NCI-H774 (cell line): ENCODE measurements around the gene HNRNPUL1.

Source experiments
- DNase-seq: peaks from one replicate; lab custom pipeline; 2025; lab: John Stamatoyannopoulos, UW

The HNRNPUL1 gene

DNA sequence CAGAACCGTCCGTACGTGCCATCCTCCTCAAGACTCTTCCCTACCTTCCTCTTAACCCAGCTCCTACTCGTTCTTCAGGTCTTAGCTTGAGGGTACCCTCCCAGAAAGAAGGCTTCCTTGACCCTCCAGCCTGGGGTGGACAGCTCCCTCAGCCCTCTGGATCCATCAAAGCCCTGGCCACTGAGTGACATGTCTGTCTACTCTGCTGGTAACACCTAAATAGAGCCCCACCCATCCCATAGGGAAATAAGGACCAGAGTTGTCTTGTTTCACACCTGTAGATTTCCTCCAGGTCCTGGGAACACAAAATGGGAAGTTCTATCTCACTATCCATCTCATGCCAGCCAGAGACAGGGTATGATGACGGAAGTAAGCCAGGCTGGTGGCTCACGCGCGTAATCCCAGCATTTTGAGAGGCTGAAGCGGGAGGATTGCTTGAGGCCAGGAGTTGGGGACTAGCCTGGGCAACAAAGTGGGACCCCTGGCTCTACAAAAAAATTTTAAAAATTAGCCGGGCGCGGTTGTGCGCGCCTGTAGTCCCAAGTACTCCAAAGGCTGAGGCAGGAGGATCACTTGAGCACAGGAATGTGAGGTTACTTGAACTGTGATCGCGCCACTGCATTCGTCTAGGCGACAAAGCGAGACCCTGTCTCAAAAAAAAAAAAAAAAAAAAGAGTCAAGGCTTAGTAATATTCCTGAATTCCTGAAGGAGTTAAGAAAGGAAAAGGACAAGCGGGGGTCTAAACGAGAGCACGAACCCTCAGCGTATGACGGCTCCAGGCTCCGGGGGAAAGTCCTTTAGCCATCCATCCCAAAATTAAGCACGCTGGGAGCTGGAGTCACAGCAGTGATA, 45.2 kb downstream of the HNRNPUL1 start:
- no peak for DNase-seq

DNA sequence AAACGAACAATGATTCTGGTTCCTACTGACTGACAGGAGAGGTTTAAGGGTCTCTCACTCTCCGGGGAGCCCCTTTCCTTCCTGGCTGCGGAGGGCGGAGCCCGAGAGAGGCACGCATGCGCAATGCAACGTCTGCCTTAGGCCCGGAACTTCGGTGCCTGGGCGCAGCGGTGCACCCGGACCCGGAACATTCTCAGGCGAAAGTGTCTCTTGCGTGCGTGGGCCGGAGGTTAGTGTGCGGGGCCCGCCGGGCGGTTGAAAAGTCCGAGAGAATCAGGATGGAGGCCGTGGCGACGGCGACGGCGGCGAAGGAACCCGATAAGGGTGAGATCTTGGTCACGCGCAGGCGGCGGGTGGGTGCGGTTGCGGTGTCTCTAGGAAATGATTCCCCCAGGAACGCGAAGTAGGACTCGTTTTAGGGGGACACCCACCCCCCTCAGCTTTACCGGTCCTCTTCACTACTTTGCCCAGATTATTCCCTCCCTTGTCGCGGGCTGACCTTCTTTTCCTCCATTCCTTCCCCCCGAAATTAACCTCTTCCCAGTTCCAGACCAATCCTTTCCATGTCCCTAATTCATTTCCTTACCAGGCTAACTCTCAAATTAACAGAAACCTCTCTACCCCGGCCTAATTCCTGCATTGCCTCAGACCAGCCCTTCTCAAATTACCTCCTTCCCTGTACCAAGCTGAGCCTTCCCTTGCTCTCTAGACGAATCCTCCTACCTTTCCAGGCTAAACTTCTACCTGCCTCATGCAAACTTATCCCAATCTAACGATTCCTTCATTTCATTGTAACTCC, 46.1 kb downstream of the HNRNPUL1 start, which contains the start of gene CCDC97:
TSS of gene CCDC97 (plus strand) at position 140 of the 799 bp plus-strand sequence. CDS start at position 279, 139 bp downstream.
- DNase-seq, result peak; percentile 79

DNA sequence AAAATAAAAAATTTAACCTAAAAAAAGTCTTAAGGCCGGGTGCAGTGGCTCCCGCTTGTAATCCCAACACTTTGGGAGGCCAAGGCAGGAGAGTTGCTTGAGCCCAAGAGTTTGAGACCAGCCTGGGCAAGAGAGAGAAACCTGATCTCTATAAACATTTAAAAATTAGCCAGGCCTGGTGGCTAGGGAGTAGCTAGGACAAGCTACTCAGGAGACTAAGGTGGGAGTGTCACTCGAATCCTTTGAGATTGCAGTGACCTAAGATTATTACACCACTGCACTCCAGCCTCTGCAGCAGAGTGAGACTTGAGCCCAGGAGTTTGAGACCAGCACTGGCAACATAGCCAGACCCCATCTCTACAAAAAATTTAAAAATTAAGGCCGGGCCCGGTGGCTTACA, 46.9 kb downstream of the HNRNPUL1 start:
- DNase-seq, result no peak

DNA sequence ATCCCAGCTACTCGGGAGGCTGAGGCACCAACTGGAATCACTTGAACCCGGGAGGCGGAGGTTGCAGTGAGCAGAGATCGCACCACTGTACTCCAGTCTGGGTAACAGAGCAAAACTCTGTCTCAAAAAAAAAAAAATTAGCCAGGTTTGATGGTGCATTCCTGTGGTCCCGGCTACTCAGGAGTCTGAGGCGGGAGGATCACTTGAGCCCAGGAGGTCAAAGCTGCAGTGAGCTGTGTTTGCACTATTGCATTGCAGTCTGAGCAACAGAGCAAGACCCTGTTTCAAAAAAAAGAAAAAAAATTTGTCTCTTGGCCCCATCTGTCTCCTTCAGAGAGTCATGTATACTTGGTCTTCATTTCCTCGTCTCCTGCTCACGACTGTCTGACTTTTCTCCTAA, 47.4 kb downstream of the HNRNPUL1 start:
- no peak for DNase-seq

DNA sequence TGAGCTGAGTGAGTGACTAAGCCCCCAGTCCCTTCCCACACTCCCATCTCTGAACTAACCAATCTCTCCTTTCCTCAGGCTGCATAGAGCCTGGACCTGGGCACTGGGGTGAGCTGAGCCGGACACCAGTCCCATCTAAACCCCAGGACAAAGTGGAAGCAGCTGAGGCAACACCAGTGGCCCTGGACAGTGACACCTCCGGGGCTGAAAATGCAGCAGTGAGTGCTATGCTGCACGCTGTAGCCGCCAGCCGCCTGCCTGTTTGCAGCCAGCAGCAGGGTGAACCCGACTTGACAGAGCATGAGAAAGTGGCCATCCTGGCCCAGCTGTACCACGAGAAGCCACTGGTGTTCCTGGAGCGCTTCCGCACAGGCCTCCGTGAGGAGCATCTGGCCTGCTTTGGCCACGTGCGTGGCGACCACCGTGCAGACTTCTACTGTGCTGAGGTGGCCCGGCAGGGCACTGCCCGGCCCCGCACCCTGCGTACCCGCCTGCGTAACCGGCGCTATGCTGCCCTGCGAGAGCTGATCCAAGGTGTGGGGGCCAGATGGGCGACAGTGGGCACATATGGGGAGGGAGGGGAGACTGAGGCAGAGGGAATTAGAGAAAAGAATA, 52.2 kb downstream of the HNRNPUL1 start:
- no peak for DNase-seq

DNA sequence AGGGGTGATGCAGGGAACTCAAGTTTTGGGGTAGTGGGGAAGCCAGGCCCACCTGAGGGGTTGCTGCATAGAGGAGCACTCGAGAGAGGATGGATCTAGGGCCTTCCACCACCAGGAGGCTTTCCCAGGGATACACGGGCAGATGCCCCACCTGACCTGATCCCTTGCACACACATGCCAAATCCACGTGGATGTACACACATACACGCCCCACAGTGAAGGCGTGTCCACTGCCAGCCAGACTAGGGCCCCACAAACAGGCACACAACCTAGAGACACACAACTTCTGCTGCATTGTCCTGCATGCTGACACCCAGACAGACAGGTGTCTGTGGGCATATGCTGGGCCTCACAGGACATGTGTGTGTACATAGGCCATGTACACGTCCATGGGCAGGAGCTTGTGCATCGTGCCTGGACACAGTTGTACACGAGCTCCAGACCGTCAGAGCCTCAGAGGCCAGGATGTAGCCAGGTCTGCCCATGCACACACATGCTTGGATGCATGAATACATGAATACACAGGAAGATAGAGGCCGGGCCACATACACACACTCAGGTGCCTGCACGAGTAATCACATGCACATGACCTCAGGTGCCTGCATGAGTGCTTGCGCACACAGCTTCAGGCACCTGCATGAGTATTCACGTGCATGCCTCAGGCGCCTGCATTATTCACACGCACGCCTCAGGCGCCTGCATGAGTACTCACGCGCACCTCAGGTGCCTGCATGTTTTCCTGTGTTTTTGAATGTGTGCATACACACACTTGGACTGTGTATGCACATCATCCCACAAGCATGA, 54.7 kb downstream of the HNRNPUL1 start:
- no peak for DNase-seq

DNA sequence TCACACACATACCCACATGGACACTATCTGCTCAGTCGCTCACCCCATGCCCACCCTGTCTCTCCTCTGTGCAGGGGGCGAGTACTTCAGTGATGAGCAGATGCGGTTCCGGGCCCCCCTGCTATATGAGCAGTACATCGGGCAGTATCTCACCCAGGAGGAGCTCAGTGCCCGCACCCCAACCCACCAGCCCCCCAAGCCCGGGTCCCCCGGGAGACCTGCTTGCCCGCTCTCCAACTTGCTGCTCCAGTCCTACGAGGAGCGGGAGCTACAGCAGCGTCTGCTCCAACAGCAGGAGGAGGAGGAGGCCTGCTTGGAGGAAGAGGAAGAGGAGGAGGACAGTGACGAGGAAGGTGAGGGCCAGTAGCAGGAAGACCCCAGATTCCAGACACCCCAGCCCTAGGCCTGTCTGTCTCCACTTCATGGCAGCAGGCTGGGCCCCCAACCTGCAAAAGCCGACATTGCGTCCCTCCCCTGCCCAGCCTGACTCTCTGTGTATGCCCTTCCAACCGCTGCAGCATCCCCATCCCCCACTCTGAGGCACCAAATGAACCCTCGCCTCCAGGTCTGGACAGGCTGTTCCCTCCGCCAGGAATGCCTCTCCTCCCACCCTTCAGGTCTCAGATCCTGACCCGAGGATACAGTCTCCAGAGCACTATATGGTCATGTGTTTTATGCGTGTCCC, 55.5 kb downstream of the HNRNPUL1 start:
- no peak for DNase-seq

DNA sequence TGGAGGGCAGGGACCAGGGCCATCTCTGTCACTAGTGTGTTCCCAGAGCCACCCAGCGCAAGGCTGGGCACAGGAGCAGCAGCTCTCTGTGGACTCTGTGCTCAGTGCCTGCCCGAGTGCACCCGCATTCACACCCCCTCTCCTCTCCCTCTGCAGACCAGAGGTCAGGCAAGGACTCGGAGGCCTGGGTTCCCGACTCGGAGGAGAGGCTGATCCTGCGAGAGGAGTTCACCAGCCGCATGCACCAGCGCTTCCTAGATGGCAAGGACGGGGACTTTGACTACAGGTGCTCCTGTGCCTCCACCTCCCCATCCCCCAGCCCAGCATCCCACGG, 56.0 kb downstream of the HNRNPUL1 start:
- DNase-seq, result no peak

DNA sequence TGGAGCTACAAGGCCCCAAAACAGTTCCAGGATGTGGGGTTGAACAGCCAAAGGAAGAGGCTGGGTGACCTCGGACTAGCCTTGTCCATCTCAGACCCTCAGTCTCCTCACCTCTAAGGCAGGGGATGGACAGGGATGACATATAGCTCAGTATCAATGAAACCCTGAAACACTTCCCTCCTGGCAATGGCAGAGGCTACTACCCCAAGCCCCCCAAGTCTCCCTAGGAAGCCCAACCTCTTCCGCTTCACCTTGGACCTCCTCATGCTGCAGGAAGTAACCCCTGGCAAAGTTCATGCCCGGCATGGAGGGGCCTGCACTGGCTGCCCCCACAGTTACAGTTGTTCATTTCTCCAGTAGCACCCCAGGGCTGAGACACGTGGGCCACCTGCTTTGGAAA, 56.4 kb downstream of the HNRNPUL1 start:
- DNase-seq, result no peak

DNA sequence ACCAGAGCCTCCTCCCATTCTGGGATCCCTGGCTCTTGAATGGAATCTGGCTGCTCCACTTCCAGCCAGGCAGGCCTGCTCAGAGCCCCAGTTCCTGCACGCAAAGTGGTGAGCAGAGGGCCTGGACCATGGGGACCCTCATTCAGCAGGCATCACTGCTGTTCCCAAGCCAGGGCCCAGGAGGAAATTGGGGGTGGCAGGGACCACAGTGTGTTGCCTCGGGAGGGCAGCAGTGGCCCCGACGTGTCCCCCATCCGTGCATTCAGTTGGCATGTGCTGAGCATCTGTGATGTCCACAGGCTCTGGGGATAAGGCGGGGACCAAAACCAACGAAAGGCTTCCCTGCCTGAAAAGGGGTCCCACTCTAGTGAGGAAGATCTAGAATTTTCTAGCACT, 57.0 kb downstream of the HNRNPUL1 start:
- no peak for DNase-seq

DNA sequence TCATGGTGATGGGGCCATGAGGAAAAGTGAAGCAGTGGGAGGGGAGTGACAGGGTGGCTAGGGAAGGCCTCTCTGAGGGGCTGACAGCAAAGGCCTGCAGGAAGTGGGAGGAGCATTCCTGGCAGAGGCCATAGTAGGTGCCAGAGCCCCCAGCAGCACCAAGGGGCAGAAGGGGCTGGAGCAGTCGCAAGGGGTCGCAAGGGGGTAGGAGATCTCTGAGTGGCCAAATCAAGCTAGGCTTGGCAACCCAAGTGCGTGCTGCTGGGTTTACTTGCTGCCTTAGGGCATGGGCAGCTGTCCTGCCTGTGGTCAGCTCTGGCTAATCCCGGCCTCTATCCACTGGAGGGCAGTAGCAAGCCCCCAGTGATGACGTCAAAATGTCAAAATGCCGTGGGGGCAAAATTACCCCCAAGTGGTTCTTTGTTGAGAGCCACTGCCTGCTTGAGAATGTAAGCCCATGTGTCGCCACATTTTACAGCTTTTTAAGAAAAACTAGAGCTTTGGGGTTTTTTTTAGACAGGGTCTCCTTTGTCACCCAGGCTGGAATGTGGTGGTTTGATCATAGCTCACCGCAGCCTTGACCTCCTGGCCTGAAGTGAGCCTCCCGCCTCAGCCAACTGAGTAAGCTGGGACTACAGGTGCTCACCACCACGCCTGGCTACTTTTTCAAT, 57.6 kb downstream of the HNRNPUL1 start:
- no peak for DNase-seq

DNA sequence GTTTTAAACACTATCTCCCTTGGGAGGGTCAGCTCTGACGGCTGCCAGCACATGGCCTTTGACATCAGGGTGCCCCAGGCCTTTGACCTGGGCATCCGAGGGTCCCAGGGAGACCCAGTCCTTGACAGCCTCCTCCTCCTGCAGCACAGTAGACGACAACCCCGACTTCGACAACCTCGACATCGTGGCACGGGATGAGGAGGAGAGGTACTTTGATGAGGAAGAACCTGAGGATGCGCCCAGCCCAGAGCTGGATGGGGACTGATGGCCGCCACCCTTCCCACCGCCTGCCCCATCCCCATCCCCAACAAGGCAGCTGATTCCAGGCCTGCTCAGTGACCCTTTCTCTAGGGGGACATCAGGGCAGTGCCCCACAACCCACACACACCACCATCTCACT, 58.3 kb downstream of the HNRNPUL1 start:
- no peak for DNase-seq

DNA sequence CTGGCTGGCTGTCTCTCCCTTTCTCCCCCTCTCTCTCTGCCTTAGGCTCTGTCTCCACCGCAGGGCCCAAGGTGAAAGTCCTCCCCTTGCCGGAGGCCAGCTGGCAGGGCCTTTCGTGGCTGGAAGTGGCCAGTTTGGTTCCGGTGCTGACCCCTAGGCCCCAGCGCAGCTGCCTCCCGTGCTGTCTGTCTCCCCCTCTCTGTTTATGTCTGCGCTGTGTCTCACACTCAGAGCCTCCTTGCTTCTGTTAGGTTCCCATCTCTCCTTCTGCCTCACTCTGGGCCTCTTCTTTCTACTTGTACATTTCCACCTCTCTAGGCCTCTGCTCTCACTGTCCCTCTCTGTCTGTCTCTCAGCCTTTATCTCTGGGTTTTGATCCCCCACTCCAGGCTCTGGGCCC, 58.9 kb downstream of the HNRNPUL1 start:
- no peak for DNase-seq

DNA sequence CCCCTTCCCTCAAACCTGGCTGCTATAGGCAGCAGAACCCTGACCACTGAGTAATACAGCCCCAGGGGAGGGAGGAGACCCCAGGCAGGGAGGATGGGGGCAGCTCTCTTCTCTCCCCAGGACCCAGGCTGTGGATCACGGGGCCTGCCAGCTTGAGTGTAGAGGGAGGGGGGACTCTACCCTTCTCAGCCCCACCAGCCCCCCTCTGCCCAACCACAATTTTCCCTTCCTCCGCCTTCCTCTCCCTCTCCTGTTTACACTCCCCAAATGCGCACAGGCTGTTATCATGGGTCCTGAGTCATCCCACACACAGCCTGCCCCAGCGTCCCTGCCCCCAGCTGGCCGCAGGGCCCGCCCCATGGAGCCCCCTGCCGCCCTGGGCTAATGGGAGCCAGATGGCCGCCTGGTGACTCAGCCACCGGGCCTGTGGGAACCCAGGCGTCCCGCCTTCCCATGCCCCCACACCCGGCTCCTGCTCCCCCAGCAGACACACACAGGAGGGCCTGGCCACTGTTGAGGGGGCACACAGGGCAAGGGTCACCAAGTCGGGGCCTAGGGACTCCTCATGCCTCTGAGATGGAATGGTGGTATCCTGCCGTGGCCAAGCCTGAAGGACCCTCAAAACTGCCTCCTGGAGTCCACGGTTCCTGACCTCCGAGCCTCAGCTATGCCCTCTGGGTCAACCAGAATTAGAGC, 59.4 kb downstream of the HNRNPUL1 start:
- DNase-seq, result no peak

DNA sequence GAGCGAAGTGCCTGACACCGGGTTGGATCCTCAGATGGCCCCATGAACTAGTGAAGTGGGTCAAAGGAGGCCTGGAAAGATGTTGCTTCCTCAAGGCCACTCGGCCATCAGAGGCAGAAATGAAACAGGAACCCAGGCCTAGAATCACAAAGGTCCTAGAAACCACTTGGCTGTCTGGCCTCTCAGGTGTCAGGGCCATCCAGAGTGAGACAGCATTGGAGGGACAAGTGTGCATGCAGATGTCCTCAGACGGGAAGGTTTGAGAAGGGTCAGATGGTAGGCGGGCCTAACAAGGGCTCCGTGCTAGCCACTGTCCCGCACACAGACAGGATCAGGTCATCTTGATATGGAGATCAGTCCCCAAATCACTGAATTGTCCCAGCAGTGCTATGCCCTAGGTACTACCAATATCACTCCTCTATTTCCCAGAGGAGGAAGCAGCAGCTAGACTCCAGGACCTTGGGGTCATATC, 60.1 kb downstream of the HNRNPUL1 start:
- DNase-seq, result no peak

DNA sequence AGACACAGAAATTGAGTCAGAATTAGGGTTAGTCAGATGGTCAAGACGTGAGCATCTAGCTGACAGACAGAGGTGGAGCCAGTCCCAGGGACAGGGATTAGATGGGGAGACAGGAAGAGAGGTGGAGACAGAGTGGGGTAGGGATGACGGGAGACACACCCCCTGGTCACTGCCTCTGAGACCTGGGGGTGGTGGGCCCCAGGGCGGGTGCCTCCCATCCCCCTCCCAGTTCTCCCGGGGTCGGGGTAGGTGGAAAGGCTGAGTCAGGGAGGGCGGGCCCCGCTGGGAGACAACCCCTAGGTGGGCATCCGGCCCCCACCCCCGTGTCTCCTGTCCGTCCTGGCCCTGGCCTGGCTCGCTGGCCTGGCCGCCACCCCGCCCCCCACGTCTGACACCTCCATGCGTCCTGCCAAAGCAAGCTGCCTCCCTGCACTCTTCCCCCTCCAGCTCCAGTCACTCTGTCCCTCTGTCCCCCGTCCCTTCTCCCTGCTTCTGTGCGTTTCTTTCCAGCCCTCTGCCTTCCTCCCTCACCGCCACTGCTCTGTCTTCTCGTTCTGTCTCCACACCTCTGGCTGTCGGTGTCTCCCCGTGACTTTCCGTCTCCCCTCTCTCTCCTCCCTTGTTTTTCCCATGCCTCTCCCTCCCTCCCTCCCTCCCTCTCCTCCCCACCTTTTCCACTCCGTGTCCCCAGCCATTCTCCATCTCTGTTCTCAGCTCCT, 60.9 kb downstream of the HNRNPUL1 start:
- no peak for DNase-seq

DNA sequence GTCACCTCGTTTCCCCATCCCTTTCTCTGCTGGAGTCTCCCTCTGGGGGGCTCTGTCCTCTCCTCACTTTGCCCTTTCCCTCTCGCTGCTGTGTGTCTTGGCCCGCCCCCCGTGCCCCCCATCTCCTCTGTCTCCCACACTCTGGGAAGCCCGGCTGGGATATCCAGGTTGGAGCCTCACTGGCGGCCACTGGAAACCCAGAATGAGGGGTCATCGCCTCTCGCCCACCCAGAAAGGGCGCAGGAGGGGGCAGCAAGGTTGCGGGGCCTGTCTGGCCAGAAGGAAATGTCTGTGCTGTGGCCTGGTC, 61.4 kb downstream of the HNRNPUL1 start:
- no peak for DNase-seq

DNA sequence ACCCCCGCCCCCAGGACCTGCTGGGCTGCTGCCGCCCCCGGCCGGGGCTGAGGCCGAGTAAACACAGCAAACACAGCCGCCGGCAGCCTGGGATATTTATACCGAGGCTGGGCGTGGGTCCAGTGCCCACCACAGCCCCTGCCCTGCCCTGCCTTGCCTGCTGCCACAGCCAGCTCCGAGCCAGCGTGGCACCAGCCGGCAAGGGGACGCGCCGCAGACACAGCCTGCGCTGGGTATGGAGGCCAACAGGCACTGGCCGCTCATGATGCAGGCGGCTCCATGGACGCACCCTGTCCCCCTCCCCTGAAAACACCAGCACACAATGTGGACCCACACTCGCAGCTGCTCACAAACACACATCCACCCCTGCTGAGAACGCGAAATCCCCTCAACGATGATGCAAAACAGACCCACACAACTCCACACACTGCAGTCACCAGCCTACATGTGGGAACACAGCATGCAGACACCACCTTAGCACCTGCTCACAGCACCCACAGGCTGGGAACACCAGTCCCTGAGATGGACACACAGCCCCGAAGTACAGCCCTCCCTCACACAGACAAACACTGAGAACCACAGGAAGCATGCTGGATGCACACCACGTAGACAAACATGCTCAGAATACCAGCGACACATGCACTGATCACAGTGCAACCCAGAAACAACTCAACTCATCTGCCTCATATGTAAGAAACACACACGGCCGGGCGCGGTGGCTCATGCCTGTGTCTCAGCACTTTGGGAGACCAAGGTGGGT, 62.0 kb downstream of the HNRNPUL1 start:
- DNase-seq, result no peak

DNA sequence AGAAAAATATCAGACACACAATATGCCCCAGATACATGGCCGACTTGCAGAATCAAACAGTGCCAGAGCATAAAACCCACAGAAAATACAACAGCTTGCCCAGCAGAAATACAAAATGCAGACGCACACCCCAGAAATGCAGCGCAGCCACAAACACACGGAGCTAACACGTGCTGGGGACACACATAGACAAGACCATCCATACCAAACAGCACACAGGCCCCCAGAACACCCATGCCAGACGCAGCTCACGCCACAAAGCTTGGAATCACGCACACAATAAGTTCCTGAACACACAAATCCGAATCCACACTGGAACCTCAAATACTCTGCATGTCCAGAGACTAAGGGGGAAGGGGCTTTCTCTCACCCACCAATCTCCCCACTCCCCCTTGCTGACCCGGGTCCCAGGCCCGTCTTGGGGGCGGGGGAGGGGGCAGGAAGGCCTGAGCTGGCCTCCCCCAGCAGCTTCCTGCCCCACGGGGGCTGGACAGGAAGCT, 63.0 kb downstream of the HNRNPUL1 start:
- no peak for DNase-seq
